Testis (tissue), 2 donors: ENCODE measurements around the gene INPP5K.

Experiments
- CTCF ChIP-seq, 3 experiments: fragments of 450-650 bp in 2 of 3; fragments of 200-600 bp in 1 of 3; sonication (generic) in 1 of 3; IDR thresholded peaks; one replicate each; pipeline ENCODE4 v1.5.1; 2016 to 2019; ENCODE audit warnings: antibody characterized with exemption in 3 of 3, mild to moderate bottlenecking in 2 of 3, moderate library complexity in 1 of 3
- POLR2A ChIP-seq: fragments of 450-650 bp; IDR thresholded peaks from one replicate; pipeline ENCODE4 v1.6.1; 2017; ENCODE audit warnings: antibody characterized with exemption, mild to moderate bottlenecking, moderate library complexity

- TF ChIP-seq CTCF (IDR thresholded peaks at IDR 0.05), result no peak
- TF ChIP-seq POLR2A, result no peak
Observed at GRCh38 chr17:1532836-1533602, 16.6 kb upstream of the INPP5K start.
